GM19193 (cell line): Measurements from ENCODE around the gene PATE3.

ENCODE experiments used
- POLR2A ChIP-seq: IDR thresholded peaks from 4 replicates; pipeline ENCODE4 v1.6.1; 2011; ENCODE audit not compliant: insufficient read depth, insufficient read length; ENCODE audit errors: extremely low read depth

PATE3 gene

GRCh38 chr11:125790825-125791224, 2.9 kb downstream of the PATE3 start:
- no peak for TF ChIP-seq POLR2A

- TF ChIP-seq POLR2A, result no peak
These were observed 9.7 kb downstream of the PATE3 start for GRCh38 chr11:125797641-125798040.

GRCh38 chr11:125799808-125800207, 11.9 kb downstream of the PATE3 start:
- no peak for TF ChIP-seq POLR2A

- no peak for TF ChIP-seq POLR2A
These were observed 14.5 kb downstream of the PATE3 start for GRCh38 chr11:125802387-125802786.

GRCh38 chr11:125807909-125808308, 20.0 kb downstream of the PATE3 start:
- no peak for TF ChIP-seq POLR2A

- TF ChIP-seq POLR2A, result no peak
These were observed 45.1 kb downstream of the PATE3 start, which contains the start of gene PATE4 for GRCh38 chr11:125833016-125833415. Gene PATE4 (plus strand): TSS chr11:125833316. CDS start chr11:125833360, 44 bp downstream.

GRCh38 chr11:125835748-125836147, 47.8 kb downstream of the PATE3 start:
- no peak for TF ChIP-seq POLR2A
